GM18508 (cell line): ENCODE data around the gene NR4A3.
"Not testable (repeated sequence)": the region's sequence is repeated elsewhere in the genome, so short reads cannot be mapped to it uniquely, and the experiment has no call there.

ENCODE experiments used
- ATAC-seq: cut with Tn5 transposase; IDR thresholded peaks from one replicate; pipeline ENCODE4 v1.9.1; 2021; ENCODE audit warnings: moderate number of reproducible peaks; ENCODE audit not compliant: insufficient read depth, unreplicated experiment

Gene NR4A3

GRCh38 chr9:99821396-99822108 is at the start of gene NR4A3:
NR4A3 (plus strand) TSS chr9:99821885; CDS start chr9:99828043, 6,158 bp downstream.
- ATAC-seq: no peak

GRCh38 chr9:99773468-99774138 is 48.1 kb upstream of the NR4A3 start:
- no peak for ATAC-seq

GRCh38 chr9:99778308-99778707 is 43.4 kb upstream of the NR4A3 start:
- ATAC-seq: no peak

- ATAC-seq: no peak
These were observed 42.8 kb upstream of the NR4A3 start for GRCh38 chr9:99778836-99779235.

GRCh38 chr9:99779277-99779676 is 42.4 kb upstream of the NR4A3 start:
- ATAC-seq: no peak

- not testable (repeated sequence) for ATAC-seq
These were observed 39.3 kb upstream of the NR4A3 start for GRCh38 chr9:99782349-99782748.

GRCh38 chr9:99782962-99783718 is 38.5 kb upstream of the NR4A3 start:
- ATAC-seq: no peak

- no peak for ATAC-seq
These were observed 37.9 kb upstream of the NR4A3 start for GRCh38 chr9:99783799-99784198.

GRCh38 chr9:99785010-99785590 is 36.6 kb upstream of the NR4A3 start:
- no peak for ATAC-seq

GRCh38 chr9:99787556-99787955 is 34.1 kb upstream of the NR4A3 start:
- ATAC-seq: no peak

GRCh38 chr9:99793528-99793927 is 28.2 kb upstream of the NR4A3 start:
- no peak for ATAC-seq

- ATAC-seq: no peak
These were observed 25.5 kb upstream of the NR4A3 start for GRCh38 chr9:99796231-99796630.

GRCh38 chr9:99801775-99802174 is 19.9 kb upstream of the NR4A3 start:
- ATAC-seq: no peak

GRCh38 chr9:99803694-99804093 is 18.0 kb upstream of the NR4A3 start:
- ATAC-seq: no peak

- ATAC-seq: no peak
These were observed 14.3 kb upstream of the NR4A3 start for GRCh38 chr9:99807276-99807852.

- no peak for ATAC-seq
These were observed 13.7 kb upstream of the NR4A3 start for GRCh38 chr9:99807956-99808355.

- no peak for ATAC-seq
These were observed 13.2 kb upstream of the NR4A3 start for GRCh38 chr9:99808454-99808853.

- no peak for ATAC-seq
These were observed 11.9 kb upstream of the NR4A3 start for GRCh38 chr9:99809586-99810319.

- ATAC-seq: no peak
These were observed 10.5 kb upstream of the NR4A3 start for GRCh38 chr9:99811172-99811571.
